IMR-90 (cell line): ENCODE results near the gene CD207. TPM values are rescaled to one million over a fixed set of nuclear protein-coding genes. Genes with fewer than 3 reads are reported as not detected.

Experiments used
- ATAC-seq: fragments of 200-7000 bp; cut with Tn5 transposase; 2 replicates; pipeline ENCODE4 v1.9.1; 2020; ENCODE audit warnings: low read depth, mild to moderate bottlenecking, moderate library complexity
- BruUV-seq: library from RNA; stranded (reverse); fragments of 400-500 nt; replicated peaks from 2 replicates; lab custom pipeline; 2021; lab: Mats Ljungman, UMichigan
- CTCF ChIA-PET: fragments of 300-600 bp; formaldehyde crosslinking; extraction: SDS; loops from one replicate; lab custom pipeline; 2021; ENCODE audit warnings: antibody characterized with exemption; lab: Yijun Ruan, JAX
- POLR2A ChIA-PET: fragments of 300-600 bp; sonication (Branson Sonifier 250); formaldehyde crosslinking; loops from one replicate; lab custom pipeline; 2022; ENCODE audit warnings: antibody characterized with exemption; ENCODE audit not compliant: unreplicated experiment; lab: Charles Lee
- DNase-seq: peaks from one replicate; pipeline ENCODE4 v3.0.0; 2013
- H2AFZ ChIP-seq: replicated peaks from 2 replicates; pipeline ENCODE3; 2013; ENCODE audit warnings: low read length, mild to moderate bottlenecking; ENCODE audit not compliant: poor library complexity
- H2AK5ac ChIP-seq: 2 replicates; pipeline ENCODE4 v1.6.1; 2013; ENCODE audit warnings: low read depth, low read length, inconsistent platforms
- H2AK9ac ChIP-seq: replicated peaks from 2 replicates; pipeline ENCODE3; 2013; ENCODE audit warnings: mild to moderate bottlenecking, low read depth, low read length, moderate library complexity; ENCODE audit not compliant: poor library complexity
- H2BK120ac ChIP-seq: 2 replicates; pipeline ENCODE4 v1.6.1; 2013; ENCODE audit warnings: low read depth, low read length, inconsistent platforms
- H2BK15ac ChIP-seq: 3 replicates; pipeline ENCODE4 v1.6.1; 2013; ENCODE audit warnings: low read depth, low read length, inconsistent platforms
- H2BK20ac ChIP-seq: 2 replicates; pipeline ENCODE4 v1.6.1; 2013; ENCODE audit warnings: low read depth, mild to moderate bottlenecking, inconsistent platforms, low read length, moderate library complexity
- H2BK5ac ChIP-seq: 2 replicates; pipeline ENCODE4 v1.6.1; 2013; ENCODE audit warnings: mild to moderate bottlenecking, low read depth, low read length, inconsistent platforms; ENCODE audit not compliant: poor library complexity, severe bottlenecking
- H3K14ac ChIP-seq: replicated peaks from 2 replicates; pipeline ENCODE4 v1.6.1; 2013; ENCODE audit warnings: low read depth, low read length, inconsistent platforms
- H3K18ac ChIP-seq: 2 replicates; pipeline ENCODE4 v1.6.1; 2013; ENCODE audit warnings: low read depth, low read length, control low read depth
- H3K23ac ChIP-seq: 2 replicates; pipeline ENCODE4 v1.6.1; 2013; ENCODE audit warnings: low read depth, low read length, inconsistent platforms
- H3K27ac ChIP-seq: 2 replicates; pipeline ENCODE4 v1.5.1; 2013; ENCODE audit warnings: mild to moderate bottlenecking, control low read depth, low read length; ENCODE audit not compliant: insufficient read depth
- H3K27me3 ChIP-seq: 2 replicates; pipeline ENCODE4 v1.6.1; 2013; ENCODE audit warnings: low read length; ENCODE audit not compliant: control insufficient read depth, insufficient read depth
- H3K36me3 ChIP-seq: 2 replicates; pipeline ENCODE4 v1.6.1; 2013; ENCODE audit warnings: low read length, mixed read lengths; ENCODE audit not compliant: control insufficient read depth, insufficient read depth
- H3K4ac ChIP-seq: 2 replicates; pipeline ENCODE4 v1.6.1; 2013; ENCODE audit warnings: low read depth, low read length, inconsistent platforms
- H3K4me1 ChIP-seq: 2 replicates; pipeline ENCODE4 v1.6.1; 2013; ENCODE audit warnings: low read length, mixed read lengths; ENCODE audit not compliant: control insufficient read depth, insufficient read depth
- H3K4me2 ChIP-seq: 2 replicates; pipeline ENCODE4 v1.6.1; 2013; ENCODE audit warnings: low read depth, mild to moderate bottlenecking, control low read depth, low read length, moderate library complexity
- H3K4me3 ChIP-seq: 2 replicates; pipeline ENCODE4 v1.5.1; 2013; ENCODE audit warnings: low read depth, mild to moderate bottlenecking, control low read depth, low read length, moderate library complexity; ENCODE audit not compliant: insufficient read depth
- H3K56ac ChIP-seq: 2 replicates; pipeline ENCODE4 v1.6.1; 2013; ENCODE audit warnings: low read length, inconsistent platforms; ENCODE audit not compliant: insufficient read depth; ENCODE audit errors: extremely low read depth
- H3K79me1 ChIP-seq, 2 experiments: 2 replicates each; pipeline ENCODE4 v1.6.1; 2013; ENCODE audit warnings: low read length in 2 of 2, inconsistent platforms in 1 of 2, low read depth in 1 of 2
- H3K9ac ChIP-seq: 2 replicates; pipeline ENCODE4 v1.6.1; 2013; ENCODE audit warnings: low read depth, low read length, control low read depth
- H3K9me1 ChIP-seq: 2 replicates; pipeline ENCODE4 v1.6.1; 2013; ENCODE audit warnings: low read length, inconsistent platforms; ENCODE audit not compliant: insufficient read depth
- H3K9me3 ChIP-seq: 2 replicates; pipeline ENCODE4 v1.6.1; 2013; ENCODE audit warnings: low read length; ENCODE audit not compliant: control insufficient read depth, insufficient read depth
- H4K20me1 ChIP-seq: 2 replicates; pipeline ENCODE4 v1.6.1; 2013; ENCODE audit warnings: low read length, inconsistent platforms; ENCODE audit not compliant: insufficient read depth
- H4K5ac ChIP-seq: 2 replicates; pipeline ENCODE4 v1.6.1; 2013; ENCODE audit warnings: mild to moderate bottlenecking, low read depth, low read length, control low read depth
- H4K8ac ChIP-seq, 2 experiments: 2 replicates each; pipeline ENCODE4 v1.6.1; 2013; ENCODE audit warnings: low read depth in 2 of 2, low read length in 2 of 2, control low read depth in 1 of 2, inconsistent platforms in 1 of 2
- H4K91ac ChIP-seq: 2 replicates; pipeline ENCODE4 v1.6.1; 2013; ENCODE audit warnings: low read depth, low read length, inconsistent platforms; ENCODE audit not compliant: insufficient read depth
- BHLHE40 ChIP-seq: fragments of 150-350 bp; IDR thresholded peaks from 2 replicates; pipeline ENCODE4 v1.6.1; 2016; ENCODE audit warnings: mild to moderate bottlenecking, low read depth, low read length
- CEBPB ChIP-seq: IDR thresholded peaks from 2 replicates; pipeline ENCODE4 v1.6.1; 2012; ENCODE audit warnings: low read depth, low read length, improper control_type of control experiment
- CHD1 ChIP-seq: IDR thresholded peaks from 2 replicates; pipeline ENCODE4 v1.6.1; 2012; ENCODE audit warnings: low read depth, low read length, improper control_type of control experiment
- FOS ChIP-seq: fragments of 150-350 bp; IDR thresholded peaks from 2 replicates; pipeline ENCODE4 v1.6.1; 2016; ENCODE audit warnings: low read depth, low read length
- MAFK ChIP-seq: IDR thresholded peaks from 2 replicates; pipeline ENCODE4 v1.6.1; 2012; ENCODE audit warnings: low read depth, low read length, improper control_type of control experiment
- MAZ ChIP-seq: IDR thresholded peaks from 2 replicates; pipeline ENCODE4 v1.6.1; 2012; ENCODE audit warnings: low read depth, mild to moderate bottlenecking, low read length, improper control_type of control experiment, moderate library complexity, borderline replicate concordance
- MXI1 ChIP-seq: IDR thresholded peaks from 2 replicates; pipeline ENCODE4 v1.6.1; 2012; ENCODE audit warnings: low read depth, mild to moderate bottlenecking, low read length, moderate library complexity, borderline replicate concordance
- NFE2L2 ChIP-seq: fragments of 150-350 bp; IDR thresholded peaks from 2 replicates; pipeline ENCODE4 v1.6.1; 2016; ENCODE audit warnings: low read depth, mild to moderate bottlenecking, low read length
- POLR2A ChIP-seq: IDR thresholded peaks from 2 replicates; pipeline ENCODE4 v1.6.1; 2012; ENCODE audit warnings: mild to moderate bottlenecking, low read depth, low read length
- RAD21 ChIP-seq: IDR thresholded peaks from 2 replicates; pipeline ENCODE4 v1.6.1; 2012; ENCODE audit warnings: low read length, improper control_type of control experiment
- RCOR1 ChIP-seq: IDR thresholded peaks from 2 replicates; pipeline ENCODE4 v1.6.1; 2012; ENCODE audit warnings: mild to moderate bottlenecking, low read length, improper control_type of control experiment; ENCODE audit not compliant: insufficient replicate concordance
- RFX5 ChIP-seq: IDR thresholded peaks from 2 replicates; pipeline ENCODE4 v1.8.0; 2012; ENCODE audit warnings: low read depth, mild to moderate bottlenecking, low read length, moderate library complexity
- SMC3 ChIP-seq: fragments of 150-350 bp; IDR thresholded peaks from 2 replicates; pipeline ENCODE4 v1.6.1; 2016; ENCODE audit warnings: low read depth, mild to moderate bottlenecking, antibody characterized with exemption, low read length, moderate library complexity
- USF2 ChIP-seq: fragments of 150-350 bp; IDR thresholded peaks from 2 replicates; pipeline ENCODE4 v1.6.1; 2017; ENCODE audit warnings: mild to moderate bottlenecking, antibody characterized with exemption, low read length, low read depth
- WGBS, 2 experiments: methylation state at CpG; one replicate each; pipeline versions ENCODE4 v1.1.5 to v1.1.7; 2013; ENCODE audit warnings: missing lambda C conversion rate in 2 of 2; ENCODE audit not compliant: insufficient read length in 1 of 2; ENCODE audit errors: extremely low coverage in 2 of 2; 5-methylcytosine and 5-hydroxymethylcytosine counted together
- dilution Hi-C: fragments of 300-500 bp; cut with HindIII; formaldehyde crosslinking; loops from one replicate; pipeline ENCODE4 v1.14.3; 2018; ENCODE audit warnings: low sequenced_read_pairs; ENCODE audit not compliant: unreplicated experiment
- in situ Hi-C: fragments of 300-500 bp; cut with MboI; formaldehyde crosslinking; loops from 3 replicates; pipeline ENCODE4 v1.14.3; 2019; ENCODE audit warnings: low sequenced_read_pairs, inconsistent platforms, mixed read lengths
- intact Hi-C: fragments of 100-400 bp; cut with micrococcal nuclease; formaldehyde crosslinking; loops from 2 replicates; pipeline ENCODE4 v1.10.0; 2022
- polyA plus RNA-seq, 3 experiments: library from polyadenylated mRNA; depleted of rRNA; stranded (reverse); fragments of >200 nt; gene quantifications; 2 replicates each; pipeline ENCODE4 v1.2.3, GENCODE V29; 2012; ENCODE audit warnings: low replicate concordance in 1 of 3
- total RNA-seq: library from RNA; depleted of rRNA; stranded (reverse); fragments of >200 nt; gene quantifications from 2 replicates; pipeline ENCODE4 v1.2.3, GENCODE V29; 2012
- TF ChIP-seq, protein P1 (sequence below): conservative IDR thresholded peaks from 2 replicates; pipeline ENCODE4 v1.5.1; 2012; ENCODE audit warnings: mild to moderate bottlenecking, low read depth, low read length, improper control_type of control experiment
- TF ChIP-seq, protein P2 (sequence below): fragments of 150-350 bp; IDR thresholded peaks from 2 replicates; pipeline ENCODE4 v1.6.1; 2016; ENCODE audit warnings: low read depth, mild to moderate bottlenecking, low read length, moderate library complexity, borderline replicate concordance

The CD207 gene
- total and polyA plus RNA-seq, 2 of the 4 experiments (the other 2 are of a cell fraction), result not detected

GRCh38 chr2:70852824-70853223 lies 17.2 kb upstream of the CD207 start:
- H4K20me1 ChIP-seq, result no peaks in the 10 kb centered on the region
- intact Hi-C loops (no loop called here), dilution Hi-C loops (no loop called here), in situ Hi-C loops (no loop called here)
- no peaks in the 10 kb centered on the region for H3K4me1 ChIP-seq
- H3K18ac ChIP-seq, result no peak overlapping the region
- no peak overlapping the region for H2AK5ac ChIP-seq
- no peak overlapping the region for H4K5ac ChIP-seq
- H2AFZ ChIP-seq, result no peak overlapping the region
- H4K8ac ChIP-seq, result no peak overlapping the region
- no TSS peak for BruUV-seq
- H3K27me3 ChIP-seq, result peaks cover 18% of the 10 kb centered on the region
- ChIA-PET CTCF (no interaction called here), POLR2A (no interaction called here)
- H3K9me3 ChIP-seq, result no peaks in the 10 kb centered on the region
- H2BK5ac ChIP-seq, result no peak overlapping the region
- H4K91ac ChIP-seq, result no peak overlapping the region
- H2AK9ac ChIP-seq, result no peak overlapping the region
- no peak overlapping the region for H2BK120ac ChIP-seq
- H3K36me3 ChIP-seq, result no peaks in the 10 kb centered on the region
- no peak overlapping the region for H3K56ac ChIP-seq
- no peak overlapping the region for H3K9ac ChIP-seq
- H2BK15ac ChIP-seq, result no peak overlapping the region
- no peak overlapping the region for H3K27ac ChIP-seq
- H3K4me3 ChIP-seq, result no peak overlapping the region
- no peak overlapping the region for H3K14ac ChIP-seq
- ATAC-seq (no peak), DNase-seq (no peak)
- no peaks in the 10 kb centered on the region for H3K79me1 ChIP-seq
- WGBS, 2 experiments, result no CpG with 5 or more reads among the region's 1 CpG
- H3K4me2 ChIP-seq, result no peak overlapping the region
- H3K23ac ChIP-seq, result no peak overlapping the region
- no peaks in the 10 kb centered on the region for H3K9me1 ChIP-seq
- no peak overlapping the region for H3K4ac ChIP-seq
- no peak overlapping the region for H2BK20ac ChIP-seq
- TF ChIP-seq FOS (no peak), RCOR1 (no peak), USF2 (no peak), CHD1 (no peak), RFX5 (no peak), RAD21 (no peak), POLR2A (no peak), BHLHE40 (no peak), MXI1 (no peak), MAFK (no peak), MAZ (no peak), CEBPB (no peak), NFE2L2 (no peak), SMC3 (no peak)
- TF ChIP-seq, protein P1, sequence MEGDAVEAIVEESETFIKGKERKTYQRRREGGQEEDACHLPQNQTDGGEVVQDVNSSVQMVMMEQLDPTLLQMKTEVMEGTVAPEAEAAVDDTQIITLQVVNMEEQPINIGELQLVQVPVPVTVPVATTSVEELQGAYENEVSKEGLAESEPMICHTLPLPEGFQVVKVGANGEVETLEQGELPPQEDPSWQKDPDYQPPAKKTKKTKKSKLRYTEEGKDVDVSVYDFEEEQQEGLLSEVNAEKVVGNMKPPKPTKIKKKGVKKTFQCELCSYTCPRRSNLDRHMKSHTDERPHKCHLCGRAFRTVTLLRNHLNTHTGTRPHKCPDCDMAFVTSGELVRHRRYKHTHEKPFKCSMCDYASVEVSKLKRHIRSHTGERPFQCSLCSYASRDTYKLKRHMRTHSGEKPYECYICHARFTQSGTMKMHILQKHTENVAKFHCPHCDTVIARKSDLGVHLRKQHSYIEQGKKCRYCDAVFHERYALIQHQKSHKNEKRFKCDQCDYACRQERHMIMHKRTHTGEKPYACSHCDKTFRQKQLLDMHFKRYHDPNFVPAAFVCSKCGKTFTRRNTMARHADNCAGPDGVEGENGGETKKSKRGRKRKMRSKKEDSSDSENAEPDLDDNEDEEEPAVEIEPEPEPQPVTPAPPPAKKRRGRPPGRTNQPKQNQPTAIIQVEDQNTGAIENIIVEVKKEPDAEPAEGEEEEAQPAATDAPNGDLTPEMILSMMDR, result no peak
- TF ChIP-seq, protein P2, sequence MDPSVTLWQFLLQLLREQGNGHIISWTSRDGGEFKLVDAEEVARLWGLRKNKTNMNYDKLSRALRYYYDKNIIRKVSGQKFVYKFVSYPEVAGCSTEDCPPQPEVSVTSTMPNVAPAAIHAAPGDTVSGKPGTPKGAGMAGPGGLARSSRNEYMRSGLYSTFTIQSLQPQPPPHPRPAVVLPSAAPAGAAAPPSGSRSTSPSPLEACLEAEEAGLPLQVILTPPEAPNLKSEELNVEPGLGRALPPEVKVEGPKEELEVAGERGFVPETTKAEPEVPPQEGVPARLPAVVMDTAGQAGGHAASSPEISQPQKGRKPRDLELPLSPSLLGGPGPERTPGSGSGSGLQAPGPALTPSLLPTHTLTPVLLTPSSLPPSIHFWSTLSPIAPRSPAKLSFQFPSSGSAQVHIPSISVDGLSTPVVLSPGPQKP, result no peak
